ENCODE results near the gene RGMA.

RGMA gene

DNA sequence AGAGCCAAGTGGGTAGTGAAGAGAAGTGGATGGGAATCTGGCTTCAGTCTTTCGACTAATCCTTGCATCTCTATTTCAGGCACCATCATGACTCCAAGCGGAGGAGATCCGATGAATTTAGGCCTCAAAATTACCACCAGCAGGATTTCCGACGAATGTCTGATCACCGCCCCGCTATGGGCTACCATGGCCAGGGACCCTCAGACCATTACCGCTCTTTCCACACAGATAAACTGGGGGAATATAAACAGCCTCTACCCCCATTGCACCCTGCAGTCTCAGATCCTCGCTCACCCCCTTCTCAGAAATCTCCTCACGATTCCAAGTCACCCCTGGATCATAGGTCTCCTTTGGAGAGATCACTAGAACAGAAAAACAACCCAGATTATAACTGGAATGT is 64.7 kb downstream of the RGMA start:
- H3K4me3 ChIP-seq (ENCODE audit: low read depth, low read length): no peak overlapping the region
- DNase-seq (ENCODE audit: low read depth): no peak
- no peak for TF ChIP-seq MAX (IDR thresholded peaks at IDR 0.05; ENCODE audit: low read depth, low read length)
- TF ChIP-seq MYC (IDR thresholded peaks at IDR 0.05; ENCODE audit: low read depth, low read length): no peak

GRCh38 chr15:93020976-93021772 is 67.8 kb downstream of the RGMA start:
- no peak for DNase-seq (ENCODE audit: low read depth)
- TF ChIP-seq, protein P1, sequence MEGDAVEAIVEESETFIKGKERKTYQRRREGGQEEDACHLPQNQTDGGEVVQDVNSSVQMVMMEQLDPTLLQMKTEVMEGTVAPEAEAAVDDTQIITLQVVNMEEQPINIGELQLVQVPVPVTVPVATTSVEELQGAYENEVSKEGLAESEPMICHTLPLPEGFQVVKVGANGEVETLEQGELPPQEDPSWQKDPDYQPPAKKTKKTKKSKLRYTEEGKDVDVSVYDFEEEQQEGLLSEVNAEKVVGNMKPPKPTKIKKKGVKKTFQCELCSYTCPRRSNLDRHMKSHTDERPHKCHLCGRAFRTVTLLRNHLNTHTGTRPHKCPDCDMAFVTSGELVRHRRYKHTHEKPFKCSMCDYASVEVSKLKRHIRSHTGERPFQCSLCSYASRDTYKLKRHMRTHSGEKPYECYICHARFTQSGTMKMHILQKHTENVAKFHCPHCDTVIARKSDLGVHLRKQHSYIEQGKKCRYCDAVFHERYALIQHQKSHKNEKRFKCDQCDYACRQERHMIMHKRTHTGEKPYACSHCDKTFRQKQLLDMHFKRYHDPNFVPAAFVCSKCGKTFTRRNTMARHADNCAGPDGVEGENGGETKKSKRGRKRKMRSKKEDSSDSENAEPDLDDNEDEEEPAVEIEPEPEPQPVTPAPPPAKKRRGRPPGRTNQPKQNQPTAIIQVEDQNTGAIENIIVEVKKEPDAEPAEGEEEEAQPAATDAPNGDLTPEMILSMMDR (IDR thresholded peaks at IDR 0.05; ENCODE audit: low read depth, low read length): no peak
- TF ChIP-seq MAX (IDR thresholded peaks at IDR 0.05; ENCODE audit: low read depth, low read length) (no peak), POLR2A (IDR thresholded peaks at IDR 0.05; ENCODE audit: extremely low read depth, insufficient read length) (no peak), MYC (IDR thresholded peaks at IDR 0.05; ENCODE audit: low read depth, low read length) (no peak)
- H3K4me3 ChIP-seq (ENCODE audit: low read depth, low read length): no peak overlapping the region

GRCh38 chr15:93019971-93020370 is 69.0 kb downstream of the RGMA start:
- DNase-seq (ENCODE audit: low read depth): no peak
- no peak overlapping the region for H3K4me3 ChIP-seq (ENCODE audit: low read depth, low read length)
- TF ChIP-seq MYC (IDR thresholded peaks at IDR 0.05; ENCODE audit: low read depth, low read length) (no peak), MAX (IDR thresholded peaks at IDR 0.05; ENCODE audit: low read depth, low read length) (no peak), POLR2A (IDR thresholded peaks at IDR 0.05; ENCODE audit: extremely low read depth, insufficient read length) (no peak)
- TF ChIP-seq, protein P1 (IDR thresholded peaks at IDR 0.05; ENCODE audit: low read depth, low read length): no peak

DNA sequence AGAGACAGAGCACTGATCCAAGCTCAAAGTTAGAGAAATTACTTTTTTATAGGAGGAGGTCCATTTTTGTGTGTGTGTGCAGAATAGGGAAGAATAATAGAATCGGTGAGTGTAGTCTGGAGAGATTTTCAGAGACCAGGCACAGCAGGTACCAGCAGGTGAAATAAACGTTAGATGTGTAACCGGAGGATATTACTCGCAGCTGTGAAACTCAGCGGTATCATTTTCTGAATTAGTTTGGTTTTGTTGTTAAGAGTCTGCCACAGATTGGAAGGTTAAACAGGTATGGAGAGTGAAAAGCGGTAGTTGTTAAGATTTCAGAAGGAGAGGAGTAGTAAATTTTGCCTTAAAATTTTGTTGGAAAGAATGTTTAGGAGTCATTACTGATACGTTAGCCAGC is 69.9 kb downstream of the RGMA start:
- no peak overlapping the region for H3K4me3 ChIP-seq (ENCODE audit: low read depth, low read length)
- TF ChIP-seq POLR2A (IDR thresholded peaks at IDR 0.05; ENCODE audit: extremely low read depth, insufficient read length) (no peak), MYC (IDR thresholded peaks at IDR 0.05; ENCODE audit: low read depth, low read length) (no peak), MAX (IDR thresholded peaks at IDR 0.05; ENCODE audit: low read depth, low read length) (no peak)
- TF ChIP-seq, protein P1 (IDR thresholded peaks at IDR 0.05; ENCODE audit: low read depth, low read length): no peak
- DNase-seq (ENCODE audit: low read depth): no peak

DNA sequence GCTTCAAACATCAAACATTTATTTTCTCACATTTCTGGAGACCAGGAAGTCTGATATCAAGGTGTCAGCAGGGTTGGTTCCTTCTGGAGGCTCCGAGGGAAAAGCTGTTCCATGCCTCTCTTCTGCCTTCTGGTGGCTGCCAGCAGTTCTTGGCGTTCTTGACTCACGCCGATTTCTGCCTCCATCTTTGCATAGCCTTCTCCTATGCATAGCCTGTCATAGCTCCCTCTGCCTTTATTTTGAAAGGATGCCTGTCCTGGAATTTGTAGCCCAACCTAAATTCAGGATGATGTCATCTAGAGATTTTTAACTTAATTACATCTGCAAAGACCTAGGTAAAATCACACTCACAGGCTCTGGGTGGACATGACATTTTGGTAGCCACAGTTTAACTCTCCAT is 70.4 kb downstream of the RGMA start:
- DNase-seq (ENCODE audit: low read depth): no peak
- TF ChIP-seq POLR2A (IDR thresholded peaks at IDR 0.05; ENCODE audit: extremely low read depth, insufficient read length) (no peak), MYC (IDR thresholded peaks at IDR 0.05; ENCODE audit: low read depth, low read length) (no peak), MAX (IDR thresholded peaks at IDR 0.05; ENCODE audit: low read depth, low read length) (no peak)
- TF ChIP-seq, protein P1 (IDR thresholded peaks at IDR 0.05; ENCODE audit: low read depth, low read length): no peak
- H3K4me3 ChIP-seq (ENCODE audit: low read depth, low read length): no peak overlapping the region

- no peak for TF ChIP-seq MAX (IDR thresholded peaks at IDR 0.05; ENCODE audit: low read depth, low read length)
- TF ChIP-seq POLR2A (IDR thresholded peaks at IDR 0.05; ENCODE audit: extremely low read depth, insufficient read length): no peak
- no peak for TF ChIP-seq MYC (IDR thresholded peaks at IDR 0.05; ENCODE audit: low read depth, low read length)
- TF ChIP-seq, protein P1 (IDR thresholded peaks at IDR 0.05; ENCODE audit: low read depth, low read length): no peak
- H3K4me3 ChIP-seq (ENCODE audit: low read depth, low read length): no peak overlapping the region
- no peak for DNase-seq (ENCODE audit: low read depth)
Measured at GRCh38 chr15:93017526-93017925, 71.5 kb downstream of the RGMA start.
